ENCODE data around the gene TMA16.
A peak's percentile ranks its signal among the peaks of the same experiment; 100 is the strongest.
"Not testable (repeated sequence)": the region's sequence is repeated elsewhere in the genome, so short reads cannot be mapped to it uniquely, and the experiment has no call there.

Gene TMA16

DNA sequence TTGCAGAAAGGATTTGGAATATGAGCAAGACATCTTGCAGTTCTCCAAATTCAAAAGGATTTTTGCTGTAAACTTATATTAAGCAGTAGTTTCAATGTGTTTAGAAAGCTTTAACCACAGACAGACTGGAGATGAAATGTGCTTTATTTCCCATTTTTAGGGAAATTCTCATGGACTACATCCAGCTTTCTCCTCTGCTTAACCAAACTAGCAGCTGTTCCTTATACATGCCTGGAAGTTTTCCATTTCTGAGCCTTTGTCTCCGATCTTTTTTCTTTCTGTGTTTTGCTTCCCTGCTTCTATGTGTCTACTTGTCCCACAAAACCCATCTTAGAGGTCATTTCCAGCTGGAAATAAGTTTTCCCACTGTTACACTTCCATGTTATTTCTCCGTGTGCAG is 41.6 kb downstream of the TMA16 start:
- no peak overlapping the region for H3K4me3 ChIP-seq (ENCODE audit: low read length)
- peak; percentile 52 for DNase-seq (ENCODE audit: low read depth)
- TF ChIP-seq, protein P1, sequence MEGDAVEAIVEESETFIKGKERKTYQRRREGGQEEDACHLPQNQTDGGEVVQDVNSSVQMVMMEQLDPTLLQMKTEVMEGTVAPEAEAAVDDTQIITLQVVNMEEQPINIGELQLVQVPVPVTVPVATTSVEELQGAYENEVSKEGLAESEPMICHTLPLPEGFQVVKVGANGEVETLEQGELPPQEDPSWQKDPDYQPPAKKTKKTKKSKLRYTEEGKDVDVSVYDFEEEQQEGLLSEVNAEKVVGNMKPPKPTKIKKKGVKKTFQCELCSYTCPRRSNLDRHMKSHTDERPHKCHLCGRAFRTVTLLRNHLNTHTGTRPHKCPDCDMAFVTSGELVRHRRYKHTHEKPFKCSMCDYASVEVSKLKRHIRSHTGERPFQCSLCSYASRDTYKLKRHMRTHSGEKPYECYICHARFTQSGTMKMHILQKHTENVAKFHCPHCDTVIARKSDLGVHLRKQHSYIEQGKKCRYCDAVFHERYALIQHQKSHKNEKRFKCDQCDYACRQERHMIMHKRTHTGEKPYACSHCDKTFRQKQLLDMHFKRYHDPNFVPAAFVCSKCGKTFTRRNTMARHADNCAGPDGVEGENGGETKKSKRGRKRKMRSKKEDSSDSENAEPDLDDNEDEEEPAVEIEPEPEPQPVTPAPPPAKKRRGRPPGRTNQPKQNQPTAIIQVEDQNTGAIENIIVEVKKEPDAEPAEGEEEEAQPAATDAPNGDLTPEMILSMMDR (conservative IDR thresholded peaks at IDR 0.05; ENCODE audit: low read length): no peak

DNA sequence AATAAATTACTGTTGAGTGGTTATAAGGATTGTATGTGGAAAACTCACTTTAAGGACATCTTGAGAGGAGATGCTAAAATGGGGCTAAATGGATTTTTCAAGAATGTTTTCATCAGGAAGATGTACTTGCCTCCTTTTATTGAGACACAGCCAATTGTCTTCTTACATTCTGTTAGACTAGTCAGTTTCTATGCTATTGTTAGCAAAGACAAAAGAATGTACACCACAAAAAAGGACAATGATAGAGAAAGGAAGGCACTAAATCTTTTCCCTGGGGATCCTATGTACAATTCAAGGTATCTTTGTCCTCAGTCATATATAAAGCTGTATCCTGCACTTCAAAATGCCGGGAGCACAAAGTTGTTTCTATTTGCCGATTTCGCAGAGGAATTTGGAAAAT is 42.6 kb downstream of the TMA16 start:
- DNase-seq (ENCODE audit: low read depth): no peak
- TF ChIP-seq, protein P1 (conservative IDR thresholded peaks at IDR 0.05; ENCODE audit: low read length): no peak

DNA sequence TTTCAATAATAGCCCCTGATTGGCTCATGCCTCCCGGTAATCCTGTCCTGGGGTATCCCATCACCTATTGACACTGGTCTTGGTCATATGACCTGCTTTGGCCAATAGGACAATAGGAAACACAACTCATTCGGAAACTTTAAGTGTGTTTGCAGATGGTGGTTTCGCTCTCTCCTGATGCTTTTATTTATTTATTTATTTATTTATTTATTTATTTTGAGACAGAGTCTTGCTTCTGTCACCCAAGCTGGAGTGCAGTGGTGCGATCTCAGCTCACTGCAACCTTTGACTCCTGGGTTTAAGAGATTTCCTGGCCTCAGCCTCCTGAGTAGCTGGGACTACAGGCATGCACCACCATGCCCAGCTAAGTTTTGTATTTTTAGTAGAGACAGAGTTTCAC is 44.3 kb downstream of the TMA16 start:
- DNase-seq (ENCODE audit: low read depth): not testable (repeated sequence)

More for the DNA sequence above, 42.6 kb downstream of the TMA16 start:
- no peak overlapping the region for H3K4me3 ChIP-seq (ENCODE audit: low read length)

DNA sequence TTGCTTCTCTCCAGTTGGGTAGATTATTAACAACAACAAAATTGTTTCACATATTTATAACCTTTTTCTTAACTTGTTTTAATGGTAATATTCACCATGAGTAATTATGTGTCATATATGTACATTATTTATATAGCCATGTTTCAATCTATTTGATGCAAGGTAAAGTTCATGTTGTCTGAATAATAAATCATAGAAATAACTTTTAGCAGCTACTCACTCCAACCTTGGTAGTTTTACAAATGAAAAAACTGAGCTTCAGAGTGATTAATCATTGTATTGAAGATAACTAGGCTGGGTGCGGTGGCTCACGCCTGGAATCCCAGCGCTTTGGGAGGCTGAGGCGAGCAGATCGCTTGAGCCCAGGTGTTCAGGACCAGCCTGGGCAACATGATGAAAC is 46.0 kb downstream of the TMA16 start:
- no peak overlapping the region for H3K4me3 ChIP-seq (ENCODE audit: low read length)
- TF ChIP-seq, protein P1 (conservative IDR thresholded peaks at IDR 0.05; ENCODE audit: low read length): no peak
- no peak for DNase-seq (ENCODE audit: low read depth)

More for the DNA sequence above, 44.3 kb downstream of the TMA16 start:
- H3K4me3 ChIP-seq (ENCODE audit: low read length): not testable (repeated sequence)

DNA sequence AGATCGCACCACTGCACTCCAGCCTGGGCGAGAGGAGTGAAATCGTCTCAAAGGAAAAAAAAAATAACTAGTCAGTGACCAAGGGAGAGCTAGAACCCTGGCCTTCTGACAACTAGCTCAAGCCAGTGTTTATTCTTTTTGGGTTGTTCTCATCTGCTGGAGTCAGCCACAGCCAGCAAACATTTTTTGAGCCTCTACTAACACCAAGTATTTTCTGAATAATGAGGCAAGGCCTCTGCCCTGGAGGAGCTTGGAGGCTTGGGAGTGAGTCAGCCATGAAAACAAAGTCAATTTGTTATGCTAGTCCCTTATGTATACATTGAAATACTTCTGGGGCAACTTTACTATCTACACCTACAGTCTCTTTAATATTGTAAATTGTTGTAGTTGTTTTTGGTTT is 46.5 kb downstream of the TMA16 start:
- H3K4me3 ChIP-seq (ENCODE audit: low read length): no peak overlapping the region
- DNase-seq (ENCODE audit: low read depth): peak; percentile 70
- TF ChIP-seq, protein P1 (conservative IDR thresholded peaks at IDR 0.05; ENCODE audit: low read length): no peak

DNA sequence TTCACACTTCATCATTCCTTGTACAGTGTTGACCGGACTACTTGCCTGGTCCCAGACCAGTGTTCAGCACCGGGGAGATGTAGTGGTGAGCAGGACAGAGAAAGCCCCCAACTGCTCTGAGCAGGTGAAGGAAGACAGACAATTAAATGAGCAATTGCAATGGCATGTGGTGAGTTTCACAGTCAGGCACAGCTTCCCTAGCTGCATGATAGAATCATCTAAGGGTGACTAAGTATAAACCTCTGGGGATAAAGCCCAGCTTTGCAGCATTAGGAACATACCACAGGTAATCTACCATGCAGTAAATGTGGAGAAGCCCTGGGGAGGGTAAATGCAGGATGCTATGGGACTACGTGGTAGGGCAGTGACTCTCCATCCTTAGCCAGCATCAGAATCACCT is 47.8 kb downstream of the TMA16 start:
- TF ChIP-seq, protein P1 (conservative IDR thresholded peaks at IDR 0.05; ENCODE audit: low read length): no peak
- H3K4me3 ChIP-seq (ENCODE audit: low read length): no peak overlapping the region
- peak; percentile 40 for DNase-seq (ENCODE audit: low read depth)

DNA sequence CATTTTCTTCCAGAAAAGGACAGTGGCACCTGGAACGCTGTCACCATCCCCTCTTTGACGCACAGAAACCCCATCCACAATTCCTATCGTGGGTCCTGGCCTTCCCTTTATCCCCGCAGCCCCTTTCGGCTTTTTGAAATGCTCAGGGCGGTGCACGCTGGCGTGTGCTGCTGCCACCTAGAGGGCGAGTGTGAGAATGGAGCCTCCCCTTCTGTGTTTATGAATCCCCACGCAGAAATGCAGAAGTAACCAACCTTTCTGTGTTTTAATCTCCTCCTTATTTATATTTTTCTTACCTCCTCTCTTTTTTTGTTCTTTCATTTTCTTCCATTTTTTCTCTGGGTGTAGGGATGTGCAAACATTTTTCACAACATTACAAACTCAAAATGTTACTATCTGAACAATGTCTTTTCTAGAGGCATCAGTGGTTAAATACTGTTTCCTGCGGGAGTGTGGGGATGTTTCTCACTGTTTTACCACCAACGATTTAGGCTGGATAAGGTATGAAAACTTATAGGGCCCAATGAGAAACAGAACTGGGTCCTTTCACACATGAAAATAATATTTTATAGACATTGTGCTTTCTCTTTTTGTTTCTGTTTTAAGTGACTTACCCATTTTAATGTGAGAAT is 50.0 kb downstream of the TMA16 start:
- peak overlapping the region; percentile 58 for H3K4me3 ChIP-seq (ENCODE audit: low read length)
- peak; percentile 40 for DNase-seq (ENCODE audit: low read depth)
- TF ChIP-seq, protein P1 (conservative IDR thresholded peaks at IDR 0.05; ENCODE audit: low read length): peak; percentile 96

Data from AG10803 (cell line).